ENCODE measurements around the gene TIGD3.

The TIGD3 gene

GRCh38 chr11:65309006-65309405 is 45.5 kb upstream of the TIGD3 start:
- no peaks in the 10 kb centered on the region for H3K27me3 ChIP-seq (ENCODE audit: control insufficient read depth, insufficient read depth, low read length)
- no peak overlapping the region for H3K4me2 ChIP-seq (ENCODE audit: low read length)
- H3K4me3 ChIP-seq (ENCODE audit: low read depth, low read length): no peak overlapping the region
- TF ChIP-seq CTCF (IDR thresholded peaks at IDR 0.05): no peak
- H3K9me3 ChIP-seq (ENCODE audit: control insufficient read depth, low read length): no peaks in the 10 kb centered on the region
- H3K36me3 ChIP-seq (ENCODE audit: control insufficient read depth, insufficient read depth, low read length): no peaks in the 10 kb centered on the region
- no peak overlapping the region for H3K9ac ChIP-seq
- H3K27ac ChIP-seq: peak overlapping the region; percentile 39
- peaks cover 5% of the 10 kb centered on the region for H3K4me1 ChIP-seq
- no peaks in the 10 kb centered on the region for H3K79me2 ChIP-seq
- H2AFZ ChIP-seq: no peak overlapping the region

- H3K27ac ChIP-seq: no peak overlapping the region
These were observed 44.3 kb upstream of the TIGD3 start for GRCh38 chr11:65310215-65310614.

GRCh38 chr11:65310736-65311135 is 43.8 kb upstream of the TIGD3 start:
- Histone ChIP-seq H3K9me3 (ENCODE audit: control insufficient read depth, low read length) (no peaks in the 10 kb centered on the region), H3K36me3 (ENCODE audit: control insufficient read depth, insufficient read depth, low read length) (no peaks in the 10 kb centered on the region), H3K4me1 (peaks cover 5% of the 10 kb centered on the region), H3K79me2 (no peaks in the 10 kb centered on the region), H3K4me3 (ENCODE audit: low read depth, low read length) (no peak overlapping the region), H3K9ac (no peak overlapping the region), H3K27ac (no peak overlapping the region), H3K4me2 (ENCODE audit: low read length) (no peak overlapping the region), H2AFZ (no peak overlapping the region), H3K27me3 (ENCODE audit: control insufficient read depth, insufficient read depth, low read length) (no peaks in the 10 kb centered on the region)
- TF ChIP-seq CTCF (IDR thresholded peaks at IDR 0.05): no peak

More at GRCh38 chr11:65310215-65310614, 44.3 kb upstream of the TIGD3 start:
- no peak for TF ChIP-seq CTCF (IDR thresholded peaks at IDR 0.05)
- Histone ChIP-seq H3K4me3 (ENCODE audit: low read depth, low read length) (no peak overlapping the region), H3K4me1 (peaks cover 5% of the 10 kb centered on the region), H3K36me3 (ENCODE audit: control insufficient read depth, insufficient read depth, low read length) (no peaks in the 10 kb centered on the region), H3K9ac (no peak overlapping the region), H3K4me2 (ENCODE audit: low read length) (no peak overlapping the region), H2AFZ (no peak overlapping the region), H3K79me2 (no peaks in the 10 kb centered on the region), H3K9me3 (ENCODE audit: control insufficient read depth, low read length) (no peaks in the 10 kb centered on the region), H3K27me3 (ENCODE audit: control insufficient read depth, insufficient read depth, low read length) (no peaks in the 10 kb centered on the region)

- Histone ChIP-seq H3K36me3 (ENCODE audit: control insufficient read depth, insufficient read depth, low read length) (no peaks in the 10 kb centered on the region), H3K27me3 (ENCODE audit: control insufficient read depth, insufficient read depth, low read length) (no peaks in the 10 kb centered on the region), H3K9me3 (ENCODE audit: control insufficient read depth, low read length) (no peaks in the 10 kb centered on the region), H3K4me2 (ENCODE audit: low read length) (no peak overlapping the region), H2AFZ (no peak overlapping the region), H3K4me3 (ENCODE audit: low read depth, low read length) (no peak overlapping the region), H3K9ac (no peak overlapping the region), H3K79me2 (no peaks in the 10 kb centered on the region), H3K27ac (no peak overlapping the region), H3K4me1 (peaks cover 5% of the 10 kb centered on the region)
- TF ChIP-seq CTCF (IDR thresholded peaks at IDR 0.05): no peak
These were observed 43.3 kb upstream of the TIGD3 start for GRCh38 chr11:65311170-65311678.

- Histone ChIP-seq H3K27me3 (ENCODE audit: control insufficient read depth, insufficient read depth, low read length) (no peaks in the 10 kb centered on the region), H3K4me3 (ENCODE audit: low read depth, low read length) (peak within 1 kb of the TSS; percentile 73), H2AFZ (peak within 1 kb of the TSS; percentile 79), H3K79me2 (no peaks in the 10 kb centered on the region), H3K27ac (peak within 1 kb of the TSS; percentile 79), H3K4me1 (peaks cover 5% of the 10 kb centered on the region), H3K4me2 (ENCODE audit: low read length) (peak within 1 kb of the TSS; percentile 74), H3K9me3 (ENCODE audit: control insufficient read depth, low read length) (no peaks in the 10 kb centered on the region), H3K9ac (no peak within 1 kb of the TSS), H3K36me3 (ENCODE audit: control insufficient read depth, insufficient read depth, low read length) (no peaks in the 10 kb centered on the region)
- TF ChIP-seq CTCF (IDR thresholded peaks at IDR 0.05): no peak
These were observed 39.9 kb upstream of the TIGD3 start, which contains the start of gene CDC42EP2 for GRCh38 chr11:65314501-65315203. CDC42EP2 (plus strand) TSS chr11:65314866; CDS start chr11:65320899, 6,033 bp downstream.
